ENCODE results near the gene ARL6. TPM values are rescaled to one million over a fixed set of nuclear protein-coding genes. Genes with fewer than 3 reads are reported as not detected.
A peak's percentile ranks its signal among the peaks of the same experiment; 100 is the strongest.

The ARL6 gene
- total and polyA plus RNA-seq, 4 donors: 3.3 to 20.8 (median 8.0) TPM

GRCh38 chr3:97823046-97824004 is 58.8 kb downstream of the ARL6 start:
- WGBS, 2 donors: 44 to 67% methylated on average over 17 of the region's 17 CpGs

DNA sequence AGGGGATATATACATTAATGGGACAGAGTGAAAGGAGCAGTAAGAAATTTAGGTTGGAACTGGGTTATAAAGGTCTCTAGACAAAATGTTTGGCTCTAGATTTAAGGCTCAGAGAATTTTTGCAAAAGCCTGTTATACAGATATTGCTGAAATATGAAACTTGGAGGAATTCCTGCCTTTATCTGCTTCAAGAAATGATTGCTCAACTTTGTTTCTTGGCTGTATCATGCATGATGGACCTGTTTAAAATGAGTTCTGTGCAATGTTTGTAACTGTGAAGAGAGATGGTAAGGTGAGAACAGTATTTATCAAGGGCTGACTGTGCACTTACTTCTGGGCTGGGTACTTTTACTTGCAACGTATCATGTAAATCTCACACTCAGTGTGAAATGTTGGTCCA is 60.5 kb downstream of the ARL6 start:
- Histone ChIP-seq H3K27me3 (ENCODE audit: control insufficient read depth in 3 of 3, insufficient read depth in 3 of 3, low read length in 2 of 3) (no peaks in the 10 kb centered on the region), H3K9ac (ENCODE audit: insufficient read depth in 1 of 2, low read length in 2 of 2) (no peak overlapping the region), H3K9me3 (ENCODE audit: control insufficient read depth in 4 of 4, insufficient read depth in 3 of 4, low read length in 3 of 4) (no peaks in the 10 kb centered on the region), H3K4me1 (ENCODE audit: control insufficient read depth in 5 of 5, insufficient read depth in 5 of 5, low read length in 5 of 5) (peaks cover 0 to 30% (median 18%) of the 10 kb centered on the region in 5 donors), H3K4me3 (no peak overlapping the region), H3K27ac (ENCODE audit: low read depth in 1 of 2, low read length in 1 of 2) (no peak overlapping the region), H3K36me3 (ENCODE audit: control insufficient read depth in 4 of 4, insufficient read depth in 4 of 4, low read length in 4 of 4) (peaks cover 0 to 3% (median 0%) of the 10 kb centered on the region in 4 donors)
- TF ChIP-seq, protein P1, sequence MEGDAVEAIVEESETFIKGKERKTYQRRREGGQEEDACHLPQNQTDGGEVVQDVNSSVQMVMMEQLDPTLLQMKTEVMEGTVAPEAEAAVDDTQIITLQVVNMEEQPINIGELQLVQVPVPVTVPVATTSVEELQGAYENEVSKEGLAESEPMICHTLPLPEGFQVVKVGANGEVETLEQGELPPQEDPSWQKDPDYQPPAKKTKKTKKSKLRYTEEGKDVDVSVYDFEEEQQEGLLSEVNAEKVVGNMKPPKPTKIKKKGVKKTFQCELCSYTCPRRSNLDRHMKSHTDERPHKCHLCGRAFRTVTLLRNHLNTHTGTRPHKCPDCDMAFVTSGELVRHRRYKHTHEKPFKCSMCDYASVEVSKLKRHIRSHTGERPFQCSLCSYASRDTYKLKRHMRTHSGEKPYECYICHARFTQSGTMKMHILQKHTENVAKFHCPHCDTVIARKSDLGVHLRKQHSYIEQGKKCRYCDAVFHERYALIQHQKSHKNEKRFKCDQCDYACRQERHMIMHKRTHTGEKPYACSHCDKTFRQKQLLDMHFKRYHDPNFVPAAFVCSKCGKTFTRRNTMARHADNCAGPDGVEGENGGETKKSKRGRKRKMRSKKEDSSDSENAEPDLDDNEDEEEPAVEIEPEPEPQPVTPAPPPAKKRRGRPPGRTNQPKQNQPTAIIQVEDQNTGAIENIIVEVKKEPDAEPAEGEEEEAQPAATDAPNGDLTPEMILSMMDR (IDR thresholded peaks at IDR 0.05; ENCODE audit: control extremely low read depth, extremely low read depth): no peak
- WGBS, 2 donors: 93 to 98% methylated on average over 1 of the region's 1 CpG
- no peak for ATAC-seq (ENCODE audit: insufficient read depth, low FRiP score)
- DNase-seq: peak in 2 of 3 donors; percentile 25 to 71

More at GRCh38 chr3:97823046-97824004, 58.8 kb downstream of the ARL6 start:
- ATAC-seq (ENCODE audit: insufficient read depth, low FRiP score): no peak
- Histone ChIP-seq H3K27me3 (ENCODE audit: control insufficient read depth in 3 of 3, insufficient read depth in 3 of 3, low read length in 2 of 3) (no peaks in the 10 kb centered on the region), H3K27ac (ENCODE audit: low read depth in 1 of 2, low read length in 1 of 2) (peak overlapping the region in 1 of 2 donors; percentile 97), H3K9me3 (ENCODE audit: control insufficient read depth in 4 of 4, insufficient read depth in 3 of 4, low read length in 3 of 4) (no peaks in the 10 kb centered on the region), H3K36me3 (ENCODE audit: control insufficient read depth in 4 of 4, insufficient read depth in 4 of 4, low read length in 4 of 4) (peaks cover 0 to 3% (median 0%) of the 10 kb centered on the region in 4 donors), H3K9ac (ENCODE audit: insufficient read depth in 1 of 2, low read length in 2 of 2) (peak overlapping the region in 1 of 2 donors; percentile 85), H3K4me1 (ENCODE audit: control insufficient read depth in 5 of 5, insufficient read depth in 5 of 5, low read length in 5 of 5) (peaks cover 0 to 31% (median 15%) of the 10 kb centered on the region in 5 donors), H3K4me3 (peak overlapping the region; percentile 98)
- DNase-seq: peak; percentile 13 to 53 (median 45)
- TF ChIP-seq, protein P1 (IDR thresholded peaks at IDR 0.05; ENCODE audit: control extremely low read depth, extremely low read depth): no peak

DNA sequence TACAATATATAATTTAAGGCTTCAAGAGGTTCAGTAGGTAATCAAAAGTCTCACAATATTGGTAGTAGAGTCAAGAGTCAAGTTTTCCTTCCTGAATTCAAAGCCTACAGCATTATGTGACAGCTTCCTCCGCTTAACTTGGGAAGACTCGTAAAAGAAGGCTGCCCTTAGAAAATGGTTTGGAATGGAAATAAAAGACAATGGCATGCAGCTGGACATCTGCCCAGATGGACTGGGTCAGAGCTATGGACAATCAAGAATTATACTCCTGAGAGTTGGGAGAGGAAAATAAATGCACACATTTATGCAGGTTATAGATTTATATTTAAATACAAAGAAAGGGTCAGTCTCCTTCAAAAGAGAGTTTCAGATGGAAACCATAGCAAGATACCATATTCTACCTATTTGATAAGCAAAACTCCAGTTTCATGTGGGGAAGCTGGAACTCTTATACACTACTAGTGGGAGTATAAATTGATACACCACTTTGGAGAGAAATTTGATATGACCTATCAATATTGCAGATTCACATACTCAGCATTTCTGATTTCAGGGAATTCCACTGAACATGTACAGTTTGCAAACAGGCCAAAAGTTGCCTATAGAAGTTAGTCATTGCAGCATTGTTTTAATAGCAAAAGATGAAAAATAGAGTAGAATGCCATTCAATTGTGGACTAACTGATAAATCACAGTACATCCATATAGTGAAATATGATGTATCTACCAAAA is 63.3 kb downstream of the ARL6 start:
- no peaks in the 10 kb centered on the region for H3K9me3 ChIP-seq (ENCODE audit: control insufficient read depth in 4 of 4, insufficient read depth in 3 of 4, low read length in 3 of 4)
- 73% methylated on average over 2 of the region's 2 CpGs for WGBS, 2 donors

More for the DNA sequence above, 63.3 kb downstream of the ARL6 start:
- ATAC-seq (ENCODE audit: insufficient read depth, low FRiP score) (no peak), DNase-seq (no peak)
- Histone ChIP-seq H3K9ac (ENCODE audit: insufficient read depth in 1 of 2, low read length in 2 of 2) (no peak overlapping the region), H3K36me3 (ENCODE audit: control insufficient read depth in 4 of 4, insufficient read depth in 4 of 4, low read length in 4 of 4) (no peaks in the 10 kb centered on the region), H3K4me3 (no peak overlapping the region), H3K4me1 (ENCODE audit: control insufficient read depth in 5 of 5, insufficient read depth in 5 of 5, low read length in 5 of 5) (peaks cover 0 to 33% (median 18%) of the 10 kb centered on the region in 5 donors), H3K27ac (ENCODE audit: low read depth in 1 of 2, low read length in 1 of 2) (no peak overlapping the region), H3K27me3 (ENCODE audit: control insufficient read depth in 3 of 3, insufficient read depth in 3 of 3, low read length in 2 of 3) (no peaks in the 10 kb centered on the region)
- TF ChIP-seq, protein P1 (IDR thresholded peaks at IDR 0.05; ENCODE audit: control extremely low read depth, extremely low read depth): no peak
